Uterus (tissue), 2 donors: ENCODE measurements around the gene CRYBG2.

ENCODE experiments used
- POLR2A ChIP-seq, 2 donors: fragments of 450-650 bp; IDR thresholded peaks; one replicate each; pipeline ENCODE4 v1.6.1; 2016; ENCODE audit warnings: antibody characterized with exemption in 2 of 2, mild to moderate bottlenecking in 1 of 2, moderate library complexity in 1 of 2
- TF ChIP-seq, protein P1 (sequence below), 4 experiments: fragments of 200-600 bp in 2 of 4; fragments of 450-650 bp in 2 of 4; sonication (generic) in 2 of 4; IDR thresholded peaks; one replicate each; pipeline ENCODE4 v1.5.1; 2016 to 2019; ENCODE audit warnings: antibody characterized with exemption in 4 of 4, mild to moderate bottlenecking in 2 of 4, moderate library complexity in 1 of 4

DNA sequence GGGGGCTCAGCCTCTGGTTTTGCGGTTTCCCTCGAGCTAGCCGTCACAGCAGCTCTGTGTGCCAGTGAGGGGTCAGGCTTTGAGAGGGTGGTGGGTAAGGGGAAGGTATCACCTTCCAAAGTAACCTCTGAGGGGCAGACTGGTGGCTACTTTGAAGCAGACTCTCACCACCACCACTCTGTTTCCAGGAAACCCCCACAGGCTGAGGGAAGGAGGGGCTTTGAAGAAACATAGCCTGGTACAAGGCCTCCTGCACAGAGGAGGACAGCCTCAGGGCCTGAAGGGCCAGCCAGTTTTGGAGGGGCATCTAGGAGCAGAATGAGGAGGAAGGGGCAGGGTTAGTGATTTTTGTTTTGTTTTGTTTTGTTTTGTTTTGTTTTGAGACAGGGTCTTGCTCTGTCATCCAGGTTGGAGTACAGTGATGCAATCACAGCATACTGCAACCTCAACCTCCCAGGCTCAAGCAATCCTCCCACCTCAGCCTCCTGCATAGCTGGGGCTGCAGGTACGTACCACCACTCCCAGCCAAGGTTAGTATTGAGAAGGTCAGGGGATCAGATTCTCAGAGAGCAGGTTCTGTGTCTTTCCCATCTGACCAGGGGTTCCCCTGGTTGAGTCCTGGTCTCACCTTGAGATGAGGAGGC lies 35.8 kb upstream of the CRYBG2 start:
- TF ChIP-seq, protein P1, sequence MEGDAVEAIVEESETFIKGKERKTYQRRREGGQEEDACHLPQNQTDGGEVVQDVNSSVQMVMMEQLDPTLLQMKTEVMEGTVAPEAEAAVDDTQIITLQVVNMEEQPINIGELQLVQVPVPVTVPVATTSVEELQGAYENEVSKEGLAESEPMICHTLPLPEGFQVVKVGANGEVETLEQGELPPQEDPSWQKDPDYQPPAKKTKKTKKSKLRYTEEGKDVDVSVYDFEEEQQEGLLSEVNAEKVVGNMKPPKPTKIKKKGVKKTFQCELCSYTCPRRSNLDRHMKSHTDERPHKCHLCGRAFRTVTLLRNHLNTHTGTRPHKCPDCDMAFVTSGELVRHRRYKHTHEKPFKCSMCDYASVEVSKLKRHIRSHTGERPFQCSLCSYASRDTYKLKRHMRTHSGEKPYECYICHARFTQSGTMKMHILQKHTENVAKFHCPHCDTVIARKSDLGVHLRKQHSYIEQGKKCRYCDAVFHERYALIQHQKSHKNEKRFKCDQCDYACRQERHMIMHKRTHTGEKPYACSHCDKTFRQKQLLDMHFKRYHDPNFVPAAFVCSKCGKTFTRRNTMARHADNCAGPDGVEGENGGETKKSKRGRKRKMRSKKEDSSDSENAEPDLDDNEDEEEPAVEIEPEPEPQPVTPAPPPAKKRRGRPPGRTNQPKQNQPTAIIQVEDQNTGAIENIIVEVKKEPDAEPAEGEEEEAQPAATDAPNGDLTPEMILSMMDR (IDR thresholded peaks at IDR 0.05) = no peak
- TF ChIP-seq POLR2A (IDR thresholded peaks at IDR 0.05) = no peak
